ENCODE data around the gene TAGLN2.

TAGLN2 gene

GRCh38 chr1:159947942-159948341 lies 22.6 kb upstream of the TAGLN2 start:
- no peak for DNase-seq

- DNase-seq = no peak
Observed at GRCh38 chr1:159946242-159947187, 21.2 kb upstream of the TAGLN2 start.

- DNase-seq = peak; percentile 99
Observed at GRCh38 chr1:159945483-159946241, 20.4 kb upstream of the TAGLN2 start, which contains the start of gene IGSF9. Gene IGSF9 (minus strand): TSS chr1:159945613. CDS start chr1:159943454, 2,159 bp downstream.

- peak; percentile 55 for DNase-seq
Observed at GRCh38 chr1:159944623-159945455, 19.5 kb upstream of the TAGLN2 start.

GRCh38 chr1:159943908-159944622 lies 18.8 kb upstream of the TAGLN2 start:
- DNase-seq = no peak

- peak; percentile 26 for DNase-seq
Observed at GRCh38 chr1:159943278-159943640, 18.0 kb upstream of the TAGLN2 start.

GRCh38 chr1:159942632-159943277 lies 17.4 kb upstream of the TAGLN2 start:
- peak; percentile 23 for DNase-seq

- DNase-seq = peak; percentile 92
Observed at GRCh38 chr1:159941591-159942560, 16.6 kb upstream of the TAGLN2 start.

GRCh38 chr1:159941141-159941540 lies 15.8 kb upstream of the TAGLN2 start:
- peak; percentile 70 for DNase-seq

GRCh38 chr1:159940006-159940620 lies 14.8 kb upstream of the TAGLN2 start:
- peak; percentile 52 for DNase-seq

- DNase-seq = peak; percentile 23
Observed at GRCh38 chr1:159939678-159940002, 14.3 kb upstream of the TAGLN2 start.

- no peak for DNase-seq
Observed at GRCh38 chr1:159938905-159939677, 13.8 kb upstream of the TAGLN2 start.

GRCh38 chr1:159938211-159938852 lies 13.0 kb upstream of the TAGLN2 start:
- DNase-seq = peak; percentile 94

- DNase-seq = peak; percentile 77
Observed at GRCh38 chr1:159937054-159937750, 11.9 kb upstream of the TAGLN2 start.

- peak; percentile 86 for DNase-seq
Observed at GRCh38 chr1:159936273-159936904, 11.1 kb upstream of the TAGLN2 start.

- DNase-seq = no peak
Observed at GRCh38 chr1:159935719-159936272, 10.5 kb upstream of the TAGLN2 start.

- no peak for DNase-seq
Observed at GRCh38 chr1:159935305-159935704, 10.0 kb upstream of the TAGLN2 start.

Measured in NCI-H82 (cell line).